ENCODE results near the gene NINL.
A peak's percentile ranks its signal among the peaks of the same experiment; 100 is the strongest.

The NINL gene

DNA sequence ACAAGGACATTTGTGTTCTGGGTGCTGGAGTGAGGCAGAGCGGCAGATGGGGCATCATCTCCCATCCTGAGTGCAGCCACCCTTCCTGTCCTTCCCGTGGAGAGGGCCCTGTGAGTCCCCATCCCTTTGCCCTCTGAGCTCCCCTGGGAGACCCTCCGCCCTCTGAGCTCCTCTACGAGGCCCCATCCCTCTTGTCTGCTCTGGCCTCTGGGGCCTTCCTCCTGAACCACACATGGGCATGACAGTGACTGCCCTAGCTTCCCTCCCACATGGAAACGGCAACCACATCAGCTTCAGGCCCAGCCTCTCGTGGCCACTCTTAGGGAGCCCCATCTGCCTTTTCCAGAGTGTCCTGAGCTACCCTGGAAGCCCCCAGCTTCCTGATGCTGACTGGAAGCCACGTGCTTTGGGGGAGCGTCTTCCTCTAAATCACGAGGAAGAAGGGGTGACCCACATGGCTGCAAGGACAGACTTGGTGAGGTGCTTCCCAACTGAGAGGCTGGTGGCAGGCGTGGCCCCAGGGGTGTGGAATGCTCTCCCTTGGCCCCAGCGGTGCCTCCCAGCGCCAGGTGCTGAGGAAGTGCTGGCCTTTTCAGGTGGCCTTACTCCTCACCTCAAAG is 125.3 kb downstream of the NINL start:
- no peak for DNase-seq

DNA sequence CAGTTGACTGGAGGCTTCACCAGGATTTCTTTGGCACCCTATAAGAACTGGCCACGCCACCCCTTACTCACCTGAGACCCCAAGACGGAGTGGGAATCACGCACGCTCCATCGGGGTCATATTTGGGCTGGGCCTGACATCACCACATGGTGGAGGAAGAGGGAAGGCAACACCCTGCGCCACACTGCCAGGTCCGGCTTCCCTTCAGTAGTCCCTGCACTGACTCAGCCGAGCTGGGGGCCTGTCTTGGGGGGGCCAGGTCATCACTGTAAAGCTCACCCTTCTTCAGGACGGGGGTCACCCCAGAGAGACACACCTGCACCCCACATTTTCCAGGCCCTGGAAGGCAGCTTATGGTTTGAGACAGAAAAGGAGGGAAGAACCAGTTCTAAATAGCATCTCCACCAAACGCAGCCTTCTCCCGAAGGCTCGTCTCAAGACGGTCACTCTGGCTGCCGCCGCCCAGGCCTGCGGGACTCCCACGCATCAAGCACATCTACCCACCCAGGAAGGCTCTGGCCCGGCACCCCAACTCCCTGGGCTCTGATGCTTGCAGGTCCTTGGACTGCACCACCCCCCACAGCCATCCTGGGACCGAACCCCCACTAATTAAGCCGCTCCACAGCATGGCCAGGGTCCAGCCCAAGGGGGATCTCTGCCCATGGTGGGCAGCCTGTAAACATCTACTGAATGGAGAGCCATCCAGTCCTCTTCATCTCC is 126.1 kb downstream of the NINL start:
- no peak for DNase-seq

DNA sequence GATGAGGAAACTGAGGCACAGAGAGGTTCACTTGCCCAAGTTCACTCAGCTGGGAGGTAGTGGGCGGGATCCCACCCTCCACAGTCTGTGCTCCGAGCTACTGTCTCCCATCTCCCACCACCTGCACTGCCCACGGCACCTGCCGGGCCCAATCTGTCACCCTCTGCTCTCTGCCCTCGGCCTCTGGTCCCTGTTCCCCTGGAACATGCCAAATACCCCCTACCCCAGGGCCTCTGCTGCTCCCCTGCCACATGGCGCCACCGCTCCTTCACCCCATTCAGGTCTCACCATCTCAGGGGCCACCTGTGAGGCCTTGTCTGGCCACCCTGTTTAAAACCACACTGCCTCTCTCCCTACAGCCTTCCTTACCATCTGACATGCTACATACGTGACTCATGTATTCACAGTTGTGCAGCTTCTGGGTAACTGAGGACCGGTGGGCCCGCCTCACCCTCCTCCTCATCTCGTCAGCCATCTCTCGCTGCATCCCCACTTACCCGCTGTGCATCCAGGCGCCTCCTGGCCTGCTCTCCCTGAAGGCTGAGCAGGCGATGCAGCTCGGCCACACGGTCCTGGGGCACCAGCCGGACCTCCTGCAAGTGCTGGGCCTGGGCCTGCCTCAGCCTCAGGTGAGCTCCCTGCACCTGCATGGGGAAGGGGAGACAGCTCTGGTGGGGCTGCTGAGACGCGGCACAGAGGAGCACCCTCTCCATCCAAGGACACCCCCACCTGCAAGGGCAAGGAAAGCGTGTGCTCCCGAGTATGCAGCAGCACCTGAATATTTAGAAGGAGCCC is 127.2 kb downstream of the NINL start:
- DNase-seq, result no peak

DNA sequence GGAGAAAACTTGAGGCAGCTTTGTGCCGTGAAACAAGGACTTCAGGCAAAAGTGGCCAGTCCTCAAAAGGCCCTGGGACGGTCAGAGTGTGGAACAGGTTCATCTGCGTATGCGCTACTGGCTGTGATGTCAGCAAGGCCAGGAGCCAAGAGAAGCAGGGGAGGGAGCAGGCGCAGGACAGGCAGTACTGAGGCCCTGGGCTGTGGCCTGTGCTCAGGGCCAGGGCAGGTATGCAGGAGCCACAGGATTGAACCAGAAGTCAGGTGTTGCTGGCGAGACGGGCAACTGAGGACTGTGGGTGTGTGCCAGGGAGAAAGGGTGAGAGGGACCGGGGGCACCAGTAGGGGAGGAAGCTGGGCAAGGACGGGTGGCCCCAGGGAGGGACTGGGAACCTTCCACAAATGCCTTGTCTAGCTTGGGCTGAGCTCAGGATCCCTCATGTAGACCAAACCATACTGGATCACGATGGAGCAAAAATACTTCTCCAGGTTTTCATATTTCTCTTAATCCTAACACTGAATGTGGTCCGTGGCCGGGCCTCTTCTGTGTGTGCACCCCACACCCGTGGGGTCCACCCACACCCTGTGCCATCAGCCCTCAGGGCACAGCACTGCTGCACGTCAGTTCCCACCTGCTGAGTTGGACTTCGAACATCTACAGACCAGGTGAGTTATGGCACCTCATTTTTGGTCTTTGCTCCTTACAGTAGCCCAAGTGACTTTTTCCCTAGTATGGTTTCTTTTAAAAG is 131.0 kb downstream of the NINL start:
- no peak for DNase-seq

GRCh38 chr20:25453035-25453810 is 132.1 kb downstream of the NINL start:
- DNase-seq, result peak; percentile 70

DNA sequence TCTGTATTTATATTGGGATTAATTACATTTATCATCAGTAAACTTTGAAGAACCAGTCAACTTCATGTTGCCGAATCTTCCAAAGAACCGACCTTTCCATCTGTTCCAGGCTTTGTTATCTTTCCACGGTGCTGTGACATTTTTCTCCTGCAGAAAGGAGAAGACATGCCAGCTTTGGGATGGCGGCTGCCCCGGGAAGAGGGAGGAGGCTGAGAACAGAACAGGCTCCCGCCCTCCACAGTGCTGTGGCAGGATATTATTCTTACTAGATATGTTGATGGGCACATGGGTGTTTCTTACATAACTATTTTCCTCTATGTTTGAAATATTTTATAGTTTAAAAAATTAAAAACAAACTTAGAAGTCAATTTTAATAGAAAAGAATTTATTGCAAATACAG is 133.0 kb downstream of the NINL start:
- no peak for DNase-seq

DNA sequence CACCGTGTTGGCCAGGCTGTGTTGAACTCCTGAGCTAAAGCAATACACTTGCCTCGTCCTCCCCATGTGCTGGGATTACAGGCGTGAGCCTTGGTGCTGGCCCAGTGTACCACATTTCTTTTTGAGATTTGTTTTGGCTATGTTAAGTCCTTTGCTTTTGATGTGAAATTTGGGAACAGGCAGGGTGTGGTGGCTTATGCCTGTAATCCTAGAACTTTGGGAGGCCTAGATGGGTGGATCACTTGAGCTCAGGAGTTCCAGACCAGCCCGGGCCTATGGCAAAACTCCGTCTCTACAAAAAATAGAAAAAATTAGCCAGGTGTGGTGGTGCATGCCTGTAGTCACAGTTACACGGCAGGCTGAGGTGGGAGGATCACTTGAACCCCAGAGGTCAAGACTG is 137.7 kb downstream of the NINL start:
- DNase-seq, result no peak

GRCh38 chr20:25444556-25444955 is 140.8 kb downstream of the NINL start:
- DNase-seq, result no peak

- no peak for DNase-seq
Measured at GRCh38 chr20:25439328-25439727, 146.0 kb downstream of the NINL start.

DNA sequence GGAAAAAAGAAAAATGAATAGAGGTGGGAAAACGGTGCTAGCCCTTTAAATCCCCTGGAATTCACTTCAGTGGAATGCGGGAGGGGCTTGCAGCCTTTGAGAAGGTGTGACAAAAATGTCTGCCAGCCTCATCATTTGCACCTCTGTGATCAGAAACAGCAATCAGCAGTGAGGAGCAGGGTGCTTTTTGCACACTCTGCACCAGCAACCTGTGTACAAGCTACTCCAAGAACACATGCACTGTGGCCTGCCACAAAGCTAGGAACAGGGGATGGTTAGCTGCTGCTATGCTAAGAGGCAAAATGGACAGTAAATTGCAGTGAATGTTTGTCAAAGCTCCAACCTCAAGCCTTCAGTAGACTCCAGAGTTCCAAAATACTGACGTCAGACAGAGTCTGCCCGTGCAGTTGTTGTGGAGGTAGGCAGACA is 148.2 kb downstream of the NINL start:
- DNase-seq, result no peak

DNA sequence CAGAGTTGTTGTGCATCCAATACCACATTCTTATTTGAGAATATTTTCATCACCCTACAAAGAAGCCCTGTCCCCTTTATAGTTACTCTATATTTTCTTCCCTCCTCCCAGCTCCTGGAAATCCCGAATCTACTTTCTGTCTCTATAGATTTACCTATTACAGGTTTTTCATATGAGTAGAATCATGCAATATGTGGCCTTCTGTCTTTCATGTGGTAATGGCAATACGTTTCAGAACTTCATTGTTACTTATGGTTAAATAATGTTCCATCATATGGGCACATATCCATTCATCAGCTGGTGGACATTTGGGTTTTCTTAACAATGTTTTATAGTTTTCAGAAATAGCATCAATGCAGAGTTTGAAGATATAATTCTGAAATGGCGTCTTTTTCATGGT is 160.8 kb downstream of the NINL start:
- no peak for DNase-seq

- no peak for DNase-seq
Measured at GRCh38 chr20:25422032-25422431, 163.3 kb downstream of the NINL start.

- DNase-seq, result no peak
Measured at GRCh38 chr20:25421102-25421501, 164.2 kb downstream of the NINL start.

GRCh38 chr20:25418776-25419175 is 166.6 kb downstream of the NINL start:
- no peak for DNase-seq

DNA sequence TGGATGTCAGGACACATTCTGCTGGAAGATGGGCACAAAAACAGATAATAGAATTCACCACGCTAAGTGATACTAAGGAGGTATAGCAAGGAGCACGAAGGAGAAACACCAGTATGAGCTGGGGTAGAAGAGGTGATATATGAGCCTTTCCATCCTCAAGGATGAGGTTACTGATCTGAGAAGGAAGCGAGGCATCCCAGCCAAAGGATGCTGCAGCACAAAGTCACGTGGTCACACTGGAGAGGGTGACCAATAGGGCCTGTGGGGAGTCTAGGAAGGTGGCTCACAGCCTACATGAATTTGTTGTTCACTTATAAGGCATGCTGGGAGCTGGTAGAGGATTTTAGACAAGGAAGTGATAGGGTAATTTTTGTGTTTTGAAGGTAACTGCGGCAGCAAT is 176.4 kb downstream of the NINL start:
- no peak for DNase-seq

- no peak for DNase-seq
Measured at GRCh38 chr20:25408170-25408547, 177.2 kb downstream of the NINL start.

DNA sequence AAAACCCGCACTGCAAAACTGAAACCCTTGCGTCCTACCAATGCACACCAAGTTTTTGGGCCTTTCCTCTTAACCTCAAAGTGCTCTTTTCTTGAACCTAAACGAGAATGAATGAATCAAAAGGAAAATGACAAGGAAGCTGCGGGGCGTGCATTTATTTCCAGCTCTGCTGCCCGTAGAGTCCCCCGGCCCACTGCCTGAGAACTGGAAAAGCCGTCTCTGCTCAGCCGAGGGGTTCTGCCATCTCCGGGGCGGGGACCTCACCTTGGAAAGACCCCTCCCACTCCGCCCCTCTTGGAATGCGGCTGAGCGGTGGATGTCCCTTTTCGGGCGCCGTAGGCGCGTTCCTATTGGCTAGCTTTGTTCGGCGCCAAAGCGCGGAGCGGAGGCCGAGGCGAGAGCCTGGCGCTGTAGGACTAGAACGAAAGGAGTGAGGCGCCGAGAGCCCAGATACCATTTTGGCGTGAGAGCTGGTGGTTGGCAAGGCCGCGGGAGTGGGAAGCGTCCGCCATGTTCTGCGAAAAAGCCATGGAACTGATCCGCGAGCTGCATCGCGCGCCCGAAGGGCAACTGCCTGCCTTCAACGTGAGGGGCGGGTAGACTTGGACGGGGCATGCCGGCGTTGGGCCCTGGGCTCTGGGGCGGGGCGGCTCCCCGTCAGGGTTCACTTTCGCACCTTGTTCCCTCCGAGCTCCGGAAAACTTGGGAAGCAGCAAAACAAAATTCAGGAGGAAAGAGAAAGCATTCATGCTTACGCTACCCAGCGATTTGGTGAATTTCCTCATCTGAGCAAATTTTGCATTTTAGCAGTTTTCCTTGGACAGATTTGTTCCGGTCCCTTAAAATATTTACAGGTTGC is 177.8 kb downstream of the NINL start, which contains the start of gene GINS1:
Gene GINS1 (plus strand): TSS at position 363 of the 859 bp plus-strand sequence. CDS start 148 bp downstream, at position 511.
- DNase-seq, result peak; percentile 89
